Astrocyte of the cerebellum (primary cell): ENCODE measurements around the gene TMEM132D.

Experiments
- DNase-seq: peaks from one replicate; pipeline ENCODE4 v3.0.0-alpha.2; 2011; ENCODE audit warnings: low read depth
- H3K4me3 ChIP-seq: 2 replicates; pipeline ENCODE4 v1.5.1; 2011; ENCODE audit warnings: mild to moderate bottlenecking, low read depth, low read length, moderate library complexity
- in situ Hi-C: cut with HindIII; loops from 2 replicates; pipeline ENCODE4 v1.10.0; 2017; ENCODE audit warnings: low sequenced_read_pairs
- TF ChIP-seq, protein P1 (sequence below): IDR thresholded peaks from 2 replicates; pipeline ENCODE4 v1.5.1; 2012; ENCODE audit warnings: low read length, low read depth, moderate library complexity, mild to moderate bottlenecking; ENCODE audit errors: missing control alignments

Gene TMEM132D

GRCh38 chr12:129704232-129704830, 199.5 kb downstream of the TMEM132D start:
- TF ChIP-seq, protein P1, sequence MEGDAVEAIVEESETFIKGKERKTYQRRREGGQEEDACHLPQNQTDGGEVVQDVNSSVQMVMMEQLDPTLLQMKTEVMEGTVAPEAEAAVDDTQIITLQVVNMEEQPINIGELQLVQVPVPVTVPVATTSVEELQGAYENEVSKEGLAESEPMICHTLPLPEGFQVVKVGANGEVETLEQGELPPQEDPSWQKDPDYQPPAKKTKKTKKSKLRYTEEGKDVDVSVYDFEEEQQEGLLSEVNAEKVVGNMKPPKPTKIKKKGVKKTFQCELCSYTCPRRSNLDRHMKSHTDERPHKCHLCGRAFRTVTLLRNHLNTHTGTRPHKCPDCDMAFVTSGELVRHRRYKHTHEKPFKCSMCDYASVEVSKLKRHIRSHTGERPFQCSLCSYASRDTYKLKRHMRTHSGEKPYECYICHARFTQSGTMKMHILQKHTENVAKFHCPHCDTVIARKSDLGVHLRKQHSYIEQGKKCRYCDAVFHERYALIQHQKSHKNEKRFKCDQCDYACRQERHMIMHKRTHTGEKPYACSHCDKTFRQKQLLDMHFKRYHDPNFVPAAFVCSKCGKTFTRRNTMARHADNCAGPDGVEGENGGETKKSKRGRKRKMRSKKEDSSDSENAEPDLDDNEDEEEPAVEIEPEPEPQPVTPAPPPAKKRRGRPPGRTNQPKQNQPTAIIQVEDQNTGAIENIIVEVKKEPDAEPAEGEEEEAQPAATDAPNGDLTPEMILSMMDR: no peak
- in situ Hi-C loops: no loop called here
- no peak overlapping the region for H3K4me3 ChIP-seq
- no peak for DNase-seq

DNA sequence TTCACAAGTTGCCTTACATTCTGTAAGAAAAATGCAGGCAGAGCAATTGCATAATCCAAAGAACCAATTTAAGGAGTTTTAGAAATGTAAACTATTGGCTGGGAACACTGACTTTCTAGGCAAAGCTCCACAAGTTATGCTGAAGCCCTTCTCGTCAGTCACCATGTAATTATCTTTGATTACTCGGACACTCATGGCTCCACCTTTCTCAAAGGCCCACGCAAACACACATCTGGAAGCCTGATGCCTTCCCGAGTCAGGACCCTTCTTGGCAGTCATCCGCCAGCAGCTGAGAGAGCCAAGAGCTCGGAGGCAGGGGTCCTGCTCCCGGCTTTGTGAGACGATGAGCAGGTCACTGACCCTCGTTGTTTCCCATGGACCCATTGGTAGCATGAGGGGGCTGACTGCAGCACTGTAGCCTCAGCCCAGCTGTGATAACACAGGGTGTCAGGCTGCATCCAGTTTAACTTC, 202.2 kb downstream of the TMEM132D start:
- H3K4me3 ChIP-seq: no peak overlapping the region
- DNase-seq: no peak
- in situ Hi-C loops: no loop called here
- TF ChIP-seq, protein P1: no peak

- TF ChIP-seq, protein P1: no peak
- no peak overlapping the region for H3K4me3 ChIP-seq
- in situ Hi-C loops: no loop called here
- DNase-seq: no peak
Observed at GRCh38 chr12:129700036-129700435, 203.8 kb downstream of the TMEM132D start.

DNA sequence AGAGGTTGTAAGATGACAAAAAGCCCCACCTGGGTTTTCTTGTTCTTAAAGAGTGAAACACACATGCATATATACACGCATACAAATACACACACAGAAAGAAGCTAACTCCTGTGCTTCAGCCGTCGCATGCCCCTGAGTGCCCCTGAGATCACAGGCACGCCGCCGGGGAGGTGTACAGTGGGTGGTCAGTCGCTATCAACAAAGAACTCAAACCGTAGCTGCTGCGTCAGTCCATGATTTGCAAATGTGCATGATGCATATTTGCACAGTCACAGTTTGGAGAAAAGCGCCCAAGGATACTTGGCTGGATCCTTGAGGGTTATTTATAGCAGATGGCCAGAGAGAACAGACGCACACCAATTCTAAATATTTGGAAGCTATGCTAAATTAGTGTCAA, 206.9 kb downstream of the TMEM132D start:
- peak; percentile 71 for DNase-seq
- H3K4me3 ChIP-seq: no peak overlapping the region
- in situ Hi-C loops: no loop called here
- TF ChIP-seq, protein P1: no peak

DNA sequence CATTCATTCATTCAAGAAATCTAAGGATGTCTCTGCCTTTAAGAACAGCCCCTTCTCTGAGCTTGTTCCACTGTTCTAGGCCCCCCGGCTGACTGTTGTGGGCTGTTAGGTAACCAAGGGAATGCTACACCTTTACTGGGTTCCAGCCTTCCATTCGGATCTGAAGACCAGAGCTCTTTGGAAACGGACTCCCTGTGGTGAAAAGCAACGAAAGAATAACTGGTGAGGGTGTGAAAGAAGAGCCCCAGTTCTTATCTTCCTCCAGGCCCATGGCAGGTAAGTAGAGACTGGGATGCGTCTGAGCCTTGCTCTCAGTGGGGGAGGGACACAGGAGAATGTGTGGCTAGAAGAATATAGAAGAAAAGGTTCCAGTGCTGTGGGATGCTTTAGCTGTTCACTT, 207.4 kb downstream of the TMEM132D start:
- in situ Hi-C loops: no loop called here
- no peak overlapping the region for H3K4me3 ChIP-seq
- DNase-seq: no peak
- TF ChIP-seq, protein P1: no peak

- in situ Hi-C loops: no loop called here
- TF ChIP-seq, protein P1: no peak
- H3K4me3 ChIP-seq: no peak overlapping the region
- no peak for DNase-seq
Observed at GRCh38 chr12:129693731-129694130, 210.1 kb downstream of the TMEM132D start.

DNA sequence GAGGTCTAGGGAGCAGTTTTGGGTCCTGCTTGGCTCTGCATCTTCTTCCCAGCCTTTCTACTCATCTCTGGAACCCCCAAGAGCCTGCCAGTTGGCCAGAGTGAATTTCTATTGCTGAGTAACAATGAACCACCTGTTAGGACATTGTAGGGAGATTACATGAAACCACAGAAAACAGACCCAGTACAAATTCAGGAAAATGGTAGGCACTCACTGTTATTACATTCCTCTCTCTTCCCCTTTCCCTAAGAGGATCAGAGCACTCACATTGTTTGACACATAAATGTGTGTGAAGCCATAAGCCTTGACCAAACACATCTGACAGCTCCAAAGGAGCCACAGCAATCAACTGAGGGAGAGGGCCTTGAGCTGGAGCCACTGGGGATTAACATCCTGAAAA, 216.1 kb downstream of the TMEM132D start:
- in situ Hi-C loops: no loop called here
- no peak overlapping the region for H3K4me3 ChIP-seq
- DNase-seq: no peak
- TF ChIP-seq, protein P1: no peak
